GM12865 (cell line): ENCODE measurements around the gene RHOF.
A peak's percentile ranks its signal among the peaks of the same experiment; 100 is the strongest.

ENCODE experiments used
- DNase-seq: peaks from one replicate; pipeline ENCODE4 v3.0.0; 2010; ENCODE audit warnings: low read depth
- H3K4me3 ChIP-seq: 2 replicates; pipeline ENCODE4 v1.5.1; 2011; ENCODE audit warnings: mild to moderate bottlenecking, low read depth, low read length, control low read depth
- CTCF ChIP-seq: IDR thresholded peaks from 2 replicates; pipeline ENCODE4 v1.5.1; 2011; ENCODE audit warnings: low read length, control low read depth, low read depth, inconsistent platforms; ENCODE audit not compliant: insufficient read depth; ENCODE audit errors: missing control alignments

The RHOF gene

GRCh38 chr12:121799842-121800693 is 6.6 kb upstream of the RHOF start:
- peak; percentile 87 for DNase-seq
- peak overlapping the region; percentile 76 for H3K4me3 ChIP-seq
- no peak for TF ChIP-seq CTCF

GRCh38 chr12:121799156-121799841 is 5.8 kb upstream of the RHOF start:
- peak overlapping the region; percentile 76 for H3K4me3 ChIP-seq
- DNase-seq = peak; percentile 84
- peak; percentile 9 for TF ChIP-seq CTCF

- no peak for DNase-seq
- TF ChIP-seq CTCF = no peak
- no peak overlapping the region for H3K4me3 ChIP-seq
Observed at GRCh38 chr12:121798787-121799155, 5.3 kb upstream of the RHOF start.

GRCh38 chr12:121797937-121798786 is 4.7 kb upstream of the RHOF start:
- TF ChIP-seq CTCF = no peak
- DNase-seq = no peak
- no peak overlapping the region for H3K4me3 ChIP-seq

GRCh38 chr12:121796855-121797751 is 3.6 kb upstream of the RHOF start:
- no peak overlapping the region for H3K4me3 ChIP-seq
- TF ChIP-seq CTCF = no peak
- DNase-seq = no peak
